Keratinocyte (primary cell): ENCODE data around the gene APELA. TPM values are rescaled to one million over a fixed set of nuclear protein-coding genes. Genes with fewer than 3 reads are reported as not detected.

ENCODE experiments used
- DNase-seq: peaks from one replicate; pipeline ENCODE4 v3.0.0-alpha.2; 2011; ENCODE audit warnings: low read depth, missing footprints, low spot score
- FAIRE-seq: peaks from 2 replicates; lab custom pipeline; 2011; peaks lifted over from hg19 to GRCh38; lab: Jason Lieb, UNC
- H2AFZ ChIP-seq: 2 replicates; pipeline ENCODE4 v1.6.0; 2012; ENCODE audit warnings: low read length, control low read depth, inconsistent platforms; ENCODE audit not compliant: control insufficient read depth
- H3K27ac ChIP-seq: 2 replicates; pipeline ENCODE4 v1.5.1; 2011; ENCODE audit warnings: low read length; ENCODE audit not compliant: control insufficient read depth, insufficient read depth
- H3K27me3 ChIP-seq: 3 replicates; pipeline ENCODE4 v1.6.0; 2011; ENCODE audit warnings: low read length; ENCODE audit not compliant: control insufficient read depth, insufficient read depth; ENCODE audit errors: extremely low read depth
- H3K36me3 ChIP-seq, 2 experiments: 2 replicates in 1 of 2; 3 replicates in 1 of 2; pipeline ENCODE4 v1.5.1; 2011; ENCODE audit warnings: low read length in 2 of 2, mild to moderate bottlenecking in 1 of 2; ENCODE audit not compliant: control insufficient read depth in 2 of 2, insufficient read depth in 2 of 2; ENCODE audit errors: extremely low read depth in 1 of 2
- H3K4me1 ChIP-seq: 3 replicates; pipeline ENCODE4 v1.5.1; 2011; ENCODE audit warnings: low read length; ENCODE audit not compliant: control insufficient read depth, insufficient read depth; ENCODE audit errors: extremely low read depth
- H3K4me2 ChIP-seq: 3 replicates; pipeline ENCODE4 v1.6.0; 2011; ENCODE audit warnings: low read depth, low read length; ENCODE audit not compliant: control insufficient read depth, insufficient read depth; ENCODE audit errors: extremely low read depth
- H3K4me3 ChIP-seq, 3 experiments: fragments of 200-600 bp in 1 of 3; sonication (generic) in 1 of 3; 2 replicates in 2 of 3; 3 replicates in 1 of 3; pipeline ENCODE4 v1.5.1; 2011 to 2016; ENCODE audit warnings: low read length in 3 of 3, mild to moderate bottlenecking in 3 of 3, control low read depth in 2 of 3, inconsistent platforms in 1 of 3, low read depth in 1 of 3, mixed read lengths in 1 of 3, mixed run types in 1 of 3, moderate library complexity in 1 of 3; ENCODE audit not compliant: control insufficient read depth in 2 of 3, insufficient read depth in 2 of 3; ENCODE audit errors: extremely low read depth in 1 of 3
- H3K79me2 ChIP-seq: 2 replicates; pipeline ENCODE4 v1.6.0; 2012; ENCODE audit warnings: low read length; ENCODE audit not compliant: control insufficient read depth, insufficient read depth
- H3K9ac ChIP-seq: 3 replicates; pipeline ENCODE4 v1.6.0; 2011; ENCODE audit warnings: low read length; ENCODE audit not compliant: control insufficient read depth, insufficient read depth; ENCODE audit errors: extremely low read depth
- H3K9me1 ChIP-seq: 3 replicates; pipeline ENCODE4 v1.6.0; 2011; ENCODE audit warnings: low read length; ENCODE audit not compliant: control insufficient read depth, insufficient read depth; ENCODE audit errors: extremely low read depth
- H3K9me3 ChIP-seq: 2 replicates; pipeline ENCODE4 v1.5.1; 2012; ENCODE audit warnings: low read depth, low read length; ENCODE audit not compliant: control insufficient read depth
- H4K20me1 ChIP-seq: 3 replicates; pipeline ENCODE4 v1.6.0; 2011; ENCODE audit warnings: low read length; ENCODE audit not compliant: control insufficient read depth, insufficient read depth; ENCODE audit errors: extremely low read depth
- EZH2 ChIP-seq: IDR thresholded peaks from one replicate; pipeline ENCODE4 v1.6.1; 2012; ENCODE audit warnings: inconsistent platforms, mild to moderate bottlenecking, low read length, moderate library complexity
- dilution Hi-C: fragments of 300-500 bp; cut with MboI; formaldehyde crosslinking; loops from one replicate; pipeline ENCODE4 v1.7.0; 2020; ENCODE audit warnings: low sequenced_read_pairs; ENCODE audit not compliant: extremely low pct_ligation_motif_present
- polyA plus RNA-seq, 5 experiments: library from polyadenylated mRNA; depleted of rRNA in 3 of 5; stranded (reverse) in 3 of 5; stranded (forward) in 1 of 5; unstranded in 1 of 5; fragments of >200 nt; gene quantifications; 1 replicate in 1 of 5; 2 replicates in 3 of 5; 3 replicates in 1 of 5; pipeline versions ENCODE4 v1.2.1 to v1.2.3, GENCODE V29; 2011 to 2012; ENCODE audit warnings: missing spikeins in 2 of 5, low read depth in 1 of 5, low replicate concordance in 1 of 5
- TF ChIP-seq, protein P1 (sequence below), 3 experiments: IDR thresholded peaks in 1 of 3; conservative IDR thresholded peaks in 1 of 3; optimal IDR thresholded peaks in 1 of 3; 2 replicates in 2 of 3; 3 replicates in 1 of 3; pipeline versions ENCODE3 to v1.5.1; 2011; ENCODE audit warnings: low read length in 3 of 3, mild to moderate bottlenecking in 3 of 3, moderate library complexity in 2 of 3, control low read depth in 1 of 3, inconsistent platforms in 1 of 3; ENCODE audit not compliant: insufficient read depth in 2 of 3; ENCODE audit errors: extremely low read depth in 1 of 3

Gene APELA
- polyA plus RNA-seq, 1 donor (not counting 4 experiments of a cell fraction or from before 2014, with no cell fraction given) = not detected

DNA sequence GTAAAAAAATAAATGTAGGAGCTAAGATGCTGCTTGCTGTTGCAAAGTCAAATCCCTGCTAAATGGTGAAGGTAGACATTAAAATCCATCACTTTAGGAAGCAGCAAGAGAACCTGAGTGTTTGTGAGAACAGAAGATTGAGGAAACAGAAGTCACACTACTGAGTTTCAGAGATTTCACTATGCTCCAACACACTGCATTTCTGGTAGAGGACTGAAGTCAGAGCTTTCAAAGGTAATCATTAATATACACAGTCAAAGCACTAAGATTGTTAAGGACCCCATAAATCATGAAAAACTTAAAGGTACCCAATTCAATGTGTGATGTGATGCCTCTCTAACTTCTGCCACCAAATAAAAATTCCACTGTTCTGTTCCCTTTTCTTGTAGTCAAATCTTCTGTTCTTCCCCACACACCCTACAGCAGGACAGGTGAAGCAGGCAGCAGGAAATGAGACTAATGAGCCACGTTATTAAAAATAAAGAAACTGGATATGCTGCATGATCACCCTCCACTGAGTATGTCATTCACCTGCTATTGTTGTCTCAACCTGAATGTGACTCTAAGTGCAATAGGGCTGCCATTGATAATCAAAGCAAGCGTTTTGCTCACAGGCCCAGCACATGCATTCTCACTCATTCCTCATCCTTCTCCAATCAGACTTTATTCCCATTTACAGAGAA, 28.9 kb upstream of the APELA start:
- no peaks in the 10 kb centered on the region for H3K36me3 ChIP-seq
- no peak for FAIRE-seq
- no peaks in the 10 kb centered on the region for H4K20me1 ChIP-seq
- no peak overlapping the region for H3K4me2 ChIP-seq
- H3K9me1 ChIP-seq = no peaks in the 10 kb centered on the region
- dilution Hi-C loops = no loop called here
- H3K27ac ChIP-seq = no peak overlapping the region
- TF ChIP-seq, protein P1, sequence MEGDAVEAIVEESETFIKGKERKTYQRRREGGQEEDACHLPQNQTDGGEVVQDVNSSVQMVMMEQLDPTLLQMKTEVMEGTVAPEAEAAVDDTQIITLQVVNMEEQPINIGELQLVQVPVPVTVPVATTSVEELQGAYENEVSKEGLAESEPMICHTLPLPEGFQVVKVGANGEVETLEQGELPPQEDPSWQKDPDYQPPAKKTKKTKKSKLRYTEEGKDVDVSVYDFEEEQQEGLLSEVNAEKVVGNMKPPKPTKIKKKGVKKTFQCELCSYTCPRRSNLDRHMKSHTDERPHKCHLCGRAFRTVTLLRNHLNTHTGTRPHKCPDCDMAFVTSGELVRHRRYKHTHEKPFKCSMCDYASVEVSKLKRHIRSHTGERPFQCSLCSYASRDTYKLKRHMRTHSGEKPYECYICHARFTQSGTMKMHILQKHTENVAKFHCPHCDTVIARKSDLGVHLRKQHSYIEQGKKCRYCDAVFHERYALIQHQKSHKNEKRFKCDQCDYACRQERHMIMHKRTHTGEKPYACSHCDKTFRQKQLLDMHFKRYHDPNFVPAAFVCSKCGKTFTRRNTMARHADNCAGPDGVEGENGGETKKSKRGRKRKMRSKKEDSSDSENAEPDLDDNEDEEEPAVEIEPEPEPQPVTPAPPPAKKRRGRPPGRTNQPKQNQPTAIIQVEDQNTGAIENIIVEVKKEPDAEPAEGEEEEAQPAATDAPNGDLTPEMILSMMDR (optimal IDR thresholded peaks at IDR 0.05 in 1 of 3, IDR thresholded peaks at IDR 0.05 in 1 of 3, conservative IDR thresholded peaks at IDR 0.05 in 1 of 3; ENCODE audit: extremely low read depth in 1 of 3, insufficient read depth in 2 of 3, low read length in 3 of 3) = no peak
- TF ChIP-seq EZH2 = no peak
- H3K27me3 ChIP-seq = no peaks in the 10 kb centered on the region
- no peak overlapping the region for H3K9ac ChIP-seq
- no peaks in the 10 kb centered on the region for H3K4me1 ChIP-seq
- H3K4me3 ChIP-seq = no peak overlapping the region
- no peak overlapping the region for H2AFZ ChIP-seq
- DNase-seq = no peak
- no peaks in the 10 kb centered on the region for H3K79me2 ChIP-seq
- H3K9me3 ChIP-seq = no peaks in the 10 kb centered on the region

DNA sequence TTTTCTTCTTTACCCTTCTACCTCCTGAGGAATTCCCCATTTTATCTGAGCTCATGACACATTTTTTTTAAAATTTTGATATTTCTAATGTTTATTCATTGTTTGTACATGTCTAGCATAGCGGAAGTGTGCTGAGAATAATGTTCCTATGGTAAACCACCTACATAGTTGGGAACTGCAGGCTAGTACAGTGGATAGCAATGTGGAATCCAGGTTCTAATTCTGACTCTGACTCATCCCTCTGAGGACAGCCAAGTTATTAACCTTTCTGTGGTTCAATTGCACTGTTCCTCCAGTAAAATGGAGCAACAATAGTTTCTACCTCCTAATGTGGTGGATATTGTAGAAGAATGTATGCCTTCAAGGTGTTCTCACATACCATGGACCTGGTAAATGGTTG, 20.6 kb upstream of the APELA start:
- Histone ChIP-seq H4K20me1 (no peaks in the 10 kb centered on the region), H3K4me3 (no peak overlapping the region), H3K9me1 (no peaks in the 10 kb centered on the region), H2AFZ (no peak overlapping the region), H3K9ac (no peak overlapping the region), H3K27me3 (no peaks in the 10 kb centered on the region), H3K4me1 (no peaks in the 10 kb centered on the region), H3K79me2 (no peaks in the 10 kb centered on the region), H3K36me3 (no peaks in the 10 kb centered on the region), H3K27ac (no peak overlapping the region), H3K4me2 (no peak overlapping the region), H3K9me3 (no peaks in the 10 kb centered on the region)
- TF ChIP-seq, protein P1 (optimal IDR thresholded peaks at IDR 0.05 in 1 of 3, IDR thresholded peaks at IDR 0.05 in 1 of 3, conservative IDR thresholded peaks at IDR 0.05 in 1 of 3; ENCODE audit: extremely low read depth in 1 of 3, insufficient read depth in 2 of 3, low read length in 3 of 3) = no peak
- no peak for TF ChIP-seq EZH2
- dilution Hi-C loops = no loop called here
- FAIRE-seq (no peak), DNase-seq (no peak)
